ENCODE results near the gene AHRR. TPM values are rescaled to one million over a fixed set of nuclear protein-coding genes. Genes with fewer than 3 reads are reported as not detected.
A peak's percentile ranks its signal among the peaks of the same experiment; 100 is the strongest.

Gene AHRR
- total RNA-seq, 1 donor from 2014 or later: 4.5 TPM

DNA sequence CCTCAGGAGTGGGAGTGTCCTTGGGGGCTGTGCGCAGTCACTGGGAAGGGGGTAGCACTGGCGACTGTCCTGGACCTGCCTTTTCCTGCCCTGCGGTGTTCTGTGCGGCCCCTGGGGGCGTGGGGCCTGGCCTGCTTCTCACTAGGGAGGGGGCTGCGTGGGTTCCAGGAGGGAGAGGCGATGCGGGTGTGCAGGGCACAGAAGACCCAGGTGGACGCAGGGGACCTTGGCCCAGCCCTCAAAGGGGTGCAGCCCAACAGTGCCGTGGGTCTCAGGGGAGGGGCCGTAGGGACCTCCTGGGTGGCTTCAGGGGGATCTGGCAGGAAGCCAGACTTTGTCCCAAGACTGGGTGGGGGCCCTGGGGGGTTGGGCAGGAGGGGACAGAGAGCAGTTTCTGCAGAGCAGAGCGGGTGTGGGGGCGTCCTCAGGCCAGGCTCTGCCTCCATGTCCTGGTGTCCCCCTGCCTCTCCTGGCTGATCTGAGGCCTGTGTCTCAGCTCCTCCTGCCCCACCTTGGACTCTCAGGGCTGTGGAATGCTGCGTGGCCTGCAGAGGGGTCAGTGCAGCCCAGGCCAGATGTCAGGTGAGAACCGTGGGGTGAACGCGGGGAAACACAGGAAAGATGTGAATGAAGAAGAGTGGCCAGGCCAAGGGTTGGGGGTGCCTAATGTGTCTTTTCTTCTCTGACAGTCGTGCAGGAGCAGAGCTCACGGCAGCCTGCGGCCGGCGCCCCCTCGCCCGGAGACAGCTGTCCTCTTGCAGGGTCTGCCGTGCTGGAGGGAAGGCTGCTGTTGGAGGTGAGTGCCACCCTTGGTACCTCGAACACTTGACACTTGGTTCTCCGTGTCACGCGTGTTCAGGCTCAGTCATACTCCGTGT is 54.6 kb downstream of the AHRR start:
- DNase-seq (ENCODE audit: low spot score): peak; percentile 81

DNA sequence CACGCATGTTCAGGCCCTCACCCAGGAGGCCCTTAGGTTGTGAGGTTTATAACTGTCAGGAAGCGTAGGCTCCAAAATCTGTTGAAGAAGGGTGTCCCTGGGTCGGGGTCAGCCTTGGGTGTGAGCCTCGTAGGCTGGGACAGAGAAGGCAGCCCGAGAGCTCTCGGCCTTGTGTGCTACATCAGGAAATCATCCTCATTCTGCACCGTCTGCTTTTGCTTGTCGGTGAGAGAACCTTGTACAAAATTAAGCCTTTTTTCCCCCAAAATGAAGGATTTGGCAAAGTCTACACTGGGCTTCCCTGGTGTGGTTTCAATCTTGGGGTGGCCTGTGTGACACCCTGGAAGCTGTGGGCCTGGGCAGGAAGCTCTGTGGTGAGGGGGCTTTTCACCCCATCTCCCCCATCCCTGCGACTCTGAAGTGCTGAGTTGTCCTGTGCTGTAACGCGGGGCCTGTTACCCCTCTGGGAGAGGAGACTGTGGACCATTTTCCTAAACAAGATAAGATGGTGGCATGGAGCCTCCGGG is 55.3 kb downstream of the AHRR start:
- DNase-seq (ENCODE audit: low spot score): no peak

DNA sequence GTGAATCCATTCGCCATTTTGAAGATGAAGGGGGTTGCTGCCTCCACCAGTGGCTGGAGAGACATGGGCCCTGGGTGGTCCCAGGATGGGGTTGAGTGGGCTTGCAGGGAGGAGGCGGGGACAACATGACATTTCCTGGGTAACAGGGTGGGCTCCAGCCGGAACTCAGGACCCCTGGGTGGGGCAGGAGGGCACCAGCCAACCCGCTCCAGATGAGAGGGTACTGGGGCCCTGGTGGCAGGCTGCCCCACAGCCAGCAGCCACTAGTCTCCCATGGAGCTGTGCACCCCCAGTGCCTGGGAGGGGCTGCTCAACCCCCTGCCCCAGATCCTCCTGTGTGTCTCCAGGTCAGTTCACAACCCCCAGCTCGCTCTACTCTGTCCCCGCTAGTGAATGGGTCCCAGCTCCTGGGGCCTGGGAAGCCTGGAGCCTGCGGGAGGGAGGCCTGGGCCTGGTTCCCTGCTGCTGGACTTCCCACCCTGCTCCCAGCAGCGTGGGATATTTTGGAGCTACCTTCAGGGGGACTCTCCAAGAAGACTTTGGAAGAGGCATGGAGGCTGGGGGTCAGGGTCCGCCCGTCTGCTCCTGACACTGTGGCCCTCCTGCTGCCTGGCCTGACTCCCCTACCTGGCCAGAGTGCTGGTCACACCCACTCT is 55.9 kb downstream of the AHRR start:
- peak; percentile 83 for DNase-seq (ENCODE audit: low spot score)

DNA sequence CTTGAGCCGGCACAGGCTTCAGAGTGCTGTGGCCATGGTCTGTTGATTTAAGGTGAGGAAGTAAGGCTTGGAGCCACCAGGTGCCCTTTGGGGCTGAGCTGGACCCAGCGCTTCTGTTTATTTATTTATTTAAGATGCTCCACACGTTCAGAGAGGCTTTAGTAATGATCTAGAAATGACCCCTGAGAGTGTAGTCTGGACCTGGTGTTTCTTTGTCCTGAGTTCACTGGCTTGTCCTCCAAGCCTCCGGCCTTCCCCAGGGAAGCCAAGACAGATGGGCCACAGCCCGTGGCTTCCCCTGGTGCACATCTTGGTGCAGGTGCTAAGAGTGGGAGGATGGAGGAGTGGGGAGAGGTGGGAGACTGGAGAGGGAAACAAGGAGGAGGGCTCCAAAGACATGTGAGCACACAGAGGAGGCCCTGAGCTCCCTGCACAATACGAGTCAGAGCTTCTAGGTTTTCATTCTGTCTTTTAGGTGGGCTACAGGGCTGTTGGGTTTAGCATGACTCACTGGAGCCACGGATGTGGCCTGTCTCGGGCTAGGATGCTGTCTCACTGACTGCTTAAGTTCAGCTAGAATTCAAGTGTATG is 56.9 kb downstream of the AHRR start:
- peak; percentile 67 for DNase-seq (ENCODE audit: low spot score)

DNA sequence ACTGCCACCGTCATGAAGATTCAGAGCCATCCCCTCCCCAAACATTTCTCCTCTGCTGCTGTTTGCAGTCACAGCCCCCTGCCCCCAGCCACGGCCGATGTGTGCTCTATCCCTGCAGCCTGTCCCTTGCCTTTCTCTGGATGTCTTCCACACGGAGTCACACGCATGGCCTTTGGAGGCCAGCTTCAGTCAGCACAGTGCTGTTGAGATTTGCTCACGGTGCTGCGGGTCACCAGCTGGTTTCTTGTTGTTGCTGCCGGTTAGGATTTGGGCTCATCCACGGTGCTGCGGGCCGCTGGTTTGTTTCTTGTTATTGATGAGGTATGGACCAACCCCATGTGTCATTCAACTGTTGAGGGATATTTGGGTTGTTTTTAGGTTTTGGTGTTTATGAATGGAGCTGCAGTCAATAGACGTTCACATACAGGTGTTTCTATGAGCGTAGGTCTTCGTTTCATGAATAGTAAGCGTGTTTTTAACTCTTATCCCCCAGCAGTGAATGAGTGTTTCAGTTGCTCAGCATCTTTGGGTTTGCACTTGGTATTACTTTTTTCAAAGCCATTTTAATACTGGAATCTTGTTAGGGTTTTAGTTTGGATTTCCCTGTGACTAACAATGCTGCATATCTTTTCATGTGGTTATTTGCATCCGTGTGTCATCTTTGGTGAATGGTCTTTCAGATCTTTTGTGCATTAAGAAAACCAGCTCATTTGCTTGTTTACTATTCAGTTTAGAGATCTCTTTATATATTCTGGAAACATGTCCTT is 57.6 kb downstream of the AHRR start:
- DNase-seq (ENCODE audit: low spot score): peak; percentile 76

DNA sequence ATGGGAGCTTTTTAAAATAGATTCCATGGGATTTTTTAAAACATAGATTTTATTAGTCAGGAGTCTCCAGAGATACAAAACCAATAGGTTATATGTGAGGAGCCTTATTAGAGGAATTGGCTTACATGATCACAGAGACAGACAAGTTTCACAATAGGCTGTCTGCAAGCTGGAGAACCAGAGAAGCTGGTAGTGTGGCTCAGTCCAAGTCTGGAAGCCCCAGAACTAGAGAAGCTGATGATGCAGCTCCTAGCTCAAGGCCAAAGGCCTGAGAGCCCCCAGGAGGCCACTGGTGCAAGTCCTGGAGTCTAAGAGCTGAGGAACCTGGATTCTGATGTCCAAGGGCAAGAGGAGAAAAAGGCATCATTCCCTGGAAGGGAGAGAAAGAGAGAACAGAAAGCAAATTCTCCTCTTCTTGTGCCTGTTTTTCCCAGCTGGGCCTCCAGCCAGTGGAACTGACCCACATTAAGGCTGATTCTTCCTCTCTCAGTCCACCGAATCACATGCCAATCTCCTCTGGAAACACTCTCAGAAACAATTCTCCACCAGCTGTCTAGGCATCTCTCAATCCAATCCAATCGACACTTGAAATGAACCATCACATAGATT is 59.3 kb downstream of the AHRR start:
- peak; percentile 16 for DNase-seq (ENCODE audit: low spot score)

DNA sequence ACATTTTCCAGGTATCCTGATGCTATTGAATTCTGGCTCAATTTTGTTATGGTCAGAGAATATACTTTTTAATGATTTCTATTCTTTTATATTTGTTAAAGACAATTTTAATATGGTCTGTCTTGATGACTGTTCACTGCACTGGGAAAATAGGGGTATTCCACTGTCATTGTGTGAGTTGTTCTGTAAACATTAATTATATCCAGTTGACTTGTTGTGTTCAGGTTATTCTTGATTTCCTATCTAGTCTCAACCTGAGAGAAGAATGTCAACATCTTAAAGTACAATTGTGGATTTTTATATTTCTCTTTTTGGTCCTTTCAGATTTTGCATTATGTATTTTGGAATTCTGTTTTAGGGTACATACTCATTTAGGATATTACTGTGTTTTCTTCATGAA is 61.6 kb downstream of the AHRR start:
- DNase-seq (ENCODE audit: low spot score): no peak

DNA sequence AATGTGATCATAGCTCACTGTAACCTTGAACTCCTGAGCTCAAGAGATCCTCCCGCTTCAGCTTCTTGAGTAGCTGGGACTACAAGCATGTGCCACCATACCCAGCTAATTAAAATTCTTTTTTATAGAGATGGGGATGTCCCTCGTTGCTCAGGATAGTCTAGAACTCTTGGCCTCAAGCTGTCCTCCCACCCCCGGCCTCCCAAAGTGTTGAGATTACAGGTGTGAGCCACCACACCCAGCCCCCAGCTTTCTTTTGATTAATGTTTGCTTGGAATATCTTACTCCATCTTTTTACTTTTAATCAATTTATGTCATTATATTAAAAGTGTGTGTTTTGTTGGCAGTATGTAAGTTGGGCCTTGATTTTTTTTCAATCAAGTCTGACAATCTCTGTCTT is 62.1 kb downstream of the AHRR start:
- DNase-seq (ENCODE audit: low spot score): peak; percentile 37

DNA sequence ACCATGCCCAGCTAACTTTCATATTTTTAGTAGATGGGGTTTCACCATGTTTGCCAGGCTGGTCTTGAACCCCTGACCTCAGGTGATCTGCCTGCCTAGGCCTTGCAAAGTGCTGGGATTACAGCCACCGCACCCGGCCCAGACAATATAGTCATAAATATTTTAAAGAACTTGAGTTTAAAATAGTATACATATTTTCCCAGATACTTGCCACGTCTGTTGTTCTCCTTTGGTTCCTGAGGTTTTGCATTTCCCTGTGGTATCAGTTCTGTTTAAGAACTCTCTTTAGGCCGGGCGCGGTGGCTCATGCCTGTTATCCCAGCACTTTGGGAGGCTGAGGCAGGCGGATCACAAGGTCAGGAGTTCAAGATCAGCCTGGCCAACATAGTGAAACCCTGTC is 63.1 kb downstream of the AHRR start:
- peak; percentile 62 for DNase-seq (ENCODE audit: low spot score)

DNA sequence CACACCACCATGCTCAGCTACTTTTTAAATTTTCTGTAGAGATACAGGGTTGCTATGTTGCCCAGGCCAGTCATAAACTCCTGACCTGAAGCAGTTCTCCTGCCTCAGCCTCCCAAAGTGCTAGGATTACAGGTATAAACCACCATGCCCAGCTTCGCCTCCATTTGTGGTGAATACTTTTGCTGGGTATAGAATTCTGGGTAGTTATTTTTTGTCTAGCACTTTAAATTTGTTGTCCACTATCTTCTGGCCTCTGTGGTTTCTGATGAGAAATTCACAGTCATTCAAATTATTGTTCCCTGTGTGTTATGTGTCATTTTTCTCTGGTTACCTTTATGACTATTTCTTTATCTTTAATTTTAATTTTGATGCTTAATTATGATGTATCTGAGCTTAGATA is 63.8 kb downstream of the AHRR start:
- peak; percentile 16 for DNase-seq (ENCODE audit: low spot score)

DNA sequence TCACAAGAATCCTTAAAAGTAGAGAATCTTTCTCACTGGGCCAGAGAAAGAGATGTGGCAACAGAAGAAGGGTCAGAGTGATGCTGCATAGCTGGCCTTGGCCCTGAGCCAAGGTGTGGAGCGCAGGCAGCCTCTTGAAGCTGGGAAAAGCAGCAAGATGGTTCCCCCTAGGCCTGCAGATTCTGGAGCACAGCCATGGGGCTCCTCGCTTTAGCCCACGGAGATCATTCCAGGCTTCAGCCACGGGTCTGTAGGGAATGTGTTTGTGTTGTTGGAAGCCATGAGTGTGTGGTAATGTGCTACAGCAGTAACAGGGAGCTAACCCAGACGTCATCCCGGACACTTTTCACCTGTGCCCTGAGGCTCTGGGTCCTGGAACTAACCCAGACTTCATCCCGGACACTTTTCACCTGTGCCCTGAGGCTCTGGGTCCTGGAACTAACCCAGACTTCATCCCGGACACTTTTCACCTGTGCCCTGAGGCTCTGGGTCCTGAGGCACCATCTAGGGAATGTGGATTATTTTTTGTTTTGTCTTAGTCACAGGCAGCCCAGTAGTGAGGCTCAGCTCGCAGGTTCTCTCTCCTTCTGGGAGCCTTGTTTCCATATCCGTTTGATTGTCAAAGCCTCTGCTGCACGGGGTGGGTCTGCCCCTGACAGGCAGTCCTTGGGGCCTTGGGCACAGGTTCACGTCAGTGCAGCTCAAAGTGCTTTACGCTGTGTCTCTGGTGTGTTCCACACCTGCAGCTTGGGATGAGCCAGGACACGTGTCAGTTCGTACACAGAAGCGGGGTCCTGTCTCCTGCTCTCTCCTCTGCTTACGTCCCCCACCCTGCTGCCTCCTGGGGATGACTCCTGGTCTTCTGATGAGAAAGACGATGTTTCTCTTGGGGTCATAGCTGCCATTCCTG is 65.2 kb downstream of the AHRR start:
- DNase-seq (ENCODE audit: low spot score): peak; percentile 64

DNA sequence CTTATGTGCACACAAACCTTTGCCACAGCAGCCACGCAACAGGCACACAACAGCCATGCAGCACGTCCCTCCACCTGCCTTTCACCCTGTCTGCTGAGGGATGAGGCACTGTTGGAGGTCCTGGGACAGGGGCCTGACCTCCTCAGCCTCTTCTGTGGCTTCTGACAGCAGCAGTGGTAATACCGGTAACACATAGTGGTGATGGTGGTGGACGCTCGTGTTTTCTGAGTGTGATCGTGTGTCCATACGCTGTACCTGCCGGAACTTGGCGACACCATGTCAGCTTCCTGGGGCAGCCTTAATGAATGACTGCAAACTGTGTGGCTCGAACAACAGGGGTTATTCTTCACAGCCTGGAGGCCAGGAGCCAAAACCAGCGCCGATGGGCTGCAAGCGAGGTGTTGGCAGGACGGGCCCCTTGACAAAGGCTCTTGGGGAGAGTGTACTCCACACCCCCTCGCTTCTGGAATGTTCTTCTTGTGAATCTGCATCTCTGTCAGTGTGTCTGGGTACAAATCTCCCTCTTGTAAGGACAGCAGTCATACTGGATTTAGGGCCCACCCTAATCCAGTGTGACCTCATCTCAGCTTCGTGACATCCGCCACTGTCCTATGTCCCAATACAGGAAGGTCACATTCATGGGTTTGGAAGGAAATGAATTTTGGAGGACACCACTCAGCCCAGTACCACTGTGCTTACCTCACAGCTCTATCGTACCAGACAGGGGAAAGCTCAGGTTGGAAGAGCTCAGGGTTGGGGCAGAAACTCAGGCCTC is 66.2 kb downstream of the AHRR start:
- peak; percentile 80 for DNase-seq (ENCODE audit: low spot score)

DNA sequence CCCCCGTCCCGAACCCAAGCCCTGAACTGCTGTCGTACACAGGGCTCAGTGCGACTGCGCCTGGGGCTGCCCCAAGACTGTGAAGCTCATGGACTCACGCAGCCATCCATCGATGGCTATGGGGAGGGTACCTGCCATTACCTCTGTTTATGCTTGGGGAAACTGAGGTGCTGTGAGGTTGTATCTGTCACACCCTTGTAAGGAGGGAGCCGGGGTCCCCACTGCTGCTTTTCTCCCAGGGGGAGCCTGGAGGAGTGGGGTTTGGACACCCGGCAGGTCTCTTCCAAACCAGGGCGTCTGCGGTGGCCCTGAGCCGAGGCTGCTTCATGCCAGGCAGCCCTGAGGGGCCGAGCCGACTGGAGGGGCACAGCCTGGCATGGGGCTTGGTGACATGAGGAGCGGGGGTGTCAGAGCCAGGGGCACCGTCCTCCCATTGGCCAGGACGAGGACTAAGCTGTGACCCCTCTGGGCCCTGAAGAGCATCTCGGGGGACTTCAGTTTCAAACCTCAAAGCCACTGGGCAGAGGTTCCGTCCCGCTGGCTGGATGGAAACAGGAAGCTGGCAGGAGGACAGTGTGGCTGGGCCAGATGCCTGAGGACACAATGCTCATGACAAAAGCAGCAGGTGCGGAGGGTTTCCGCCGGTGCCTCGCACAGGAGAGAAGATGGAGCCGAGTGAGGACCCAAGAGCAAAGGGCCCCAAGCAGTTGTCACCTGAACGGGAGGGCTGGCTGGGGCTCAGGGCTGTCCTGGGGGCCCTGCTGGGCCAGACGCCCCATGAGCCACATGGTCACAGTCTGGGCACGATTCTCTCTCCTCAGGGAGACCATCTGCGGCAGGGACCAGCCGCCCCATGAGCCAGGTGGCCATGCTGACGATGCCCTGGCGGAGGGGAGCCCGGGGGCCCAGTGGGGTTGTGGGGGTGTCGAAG is 67.0 kb downstream of the AHRR start:
- DNase-seq (ENCODE audit: low spot score): peak; percentile 78

DNA sequence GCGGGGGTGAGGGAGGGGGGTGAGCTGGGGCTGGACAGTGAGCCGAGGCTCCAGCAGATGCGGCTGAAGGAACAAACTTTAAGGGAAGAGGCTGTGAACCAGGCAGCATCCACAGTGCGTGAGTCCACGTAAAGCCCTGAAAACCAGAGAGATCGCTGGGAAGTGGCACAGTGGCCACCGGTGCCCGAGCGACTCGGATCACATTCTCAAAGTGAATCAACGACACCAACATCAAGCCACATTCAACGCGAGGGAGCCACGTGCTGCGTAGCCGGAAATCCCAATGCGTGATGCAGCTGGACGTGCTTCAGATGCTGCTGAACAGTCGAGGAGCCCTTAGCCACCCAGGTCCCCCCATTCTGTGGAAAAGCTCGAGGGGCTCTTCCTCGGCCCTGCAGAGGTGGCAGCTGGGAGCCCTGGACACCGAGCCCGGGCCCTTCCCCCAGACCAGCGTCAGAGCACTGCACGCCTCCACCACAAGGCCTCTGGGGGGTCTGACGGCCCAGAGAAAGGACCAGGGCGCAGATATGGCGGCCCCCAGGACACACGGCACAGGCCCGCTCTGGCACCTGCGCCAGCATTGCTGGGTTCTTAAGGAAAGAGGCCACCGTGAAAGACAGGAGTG is 67.8 kb downstream of the AHRR start:
- DNase-seq (ENCODE audit: low spot score): peak; percentile 88

DNA sequence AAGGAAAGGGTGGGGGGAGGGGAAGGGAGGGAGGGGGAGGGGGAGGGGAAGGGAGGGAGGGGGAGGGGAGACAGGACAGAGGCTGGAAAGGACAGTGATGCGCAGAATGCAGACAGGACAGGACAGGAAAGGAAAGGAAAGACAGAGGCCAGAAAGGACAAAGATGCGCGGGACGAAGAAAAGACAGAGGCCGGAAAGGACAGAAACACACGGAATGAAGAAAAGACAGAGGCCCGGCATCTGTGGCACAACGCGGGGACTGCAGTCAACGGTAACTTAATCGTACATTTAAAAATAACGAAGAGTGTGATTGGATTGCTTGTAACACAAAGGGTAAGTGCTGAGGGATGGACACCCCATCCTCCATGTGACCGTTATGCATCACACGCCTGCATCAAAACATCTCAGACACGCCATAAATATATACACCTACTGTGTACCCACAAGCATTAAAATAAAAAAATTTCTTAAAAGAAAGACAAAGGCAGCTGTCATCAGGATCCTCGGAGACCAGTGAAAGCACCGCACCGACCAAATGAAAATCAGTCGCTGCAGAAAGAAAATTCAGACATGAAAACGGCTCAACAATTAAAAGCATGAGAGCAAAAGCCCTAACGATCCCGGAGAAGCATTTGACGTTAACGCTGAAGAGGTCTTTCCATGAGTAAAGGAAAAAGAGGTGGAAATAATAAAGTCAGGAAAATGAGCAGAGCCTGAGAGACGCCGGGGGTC is 68.5 kb downstream of the AHRR start:
- no peak for DNase-seq (ENCODE audit: low spot score)

DNA sequence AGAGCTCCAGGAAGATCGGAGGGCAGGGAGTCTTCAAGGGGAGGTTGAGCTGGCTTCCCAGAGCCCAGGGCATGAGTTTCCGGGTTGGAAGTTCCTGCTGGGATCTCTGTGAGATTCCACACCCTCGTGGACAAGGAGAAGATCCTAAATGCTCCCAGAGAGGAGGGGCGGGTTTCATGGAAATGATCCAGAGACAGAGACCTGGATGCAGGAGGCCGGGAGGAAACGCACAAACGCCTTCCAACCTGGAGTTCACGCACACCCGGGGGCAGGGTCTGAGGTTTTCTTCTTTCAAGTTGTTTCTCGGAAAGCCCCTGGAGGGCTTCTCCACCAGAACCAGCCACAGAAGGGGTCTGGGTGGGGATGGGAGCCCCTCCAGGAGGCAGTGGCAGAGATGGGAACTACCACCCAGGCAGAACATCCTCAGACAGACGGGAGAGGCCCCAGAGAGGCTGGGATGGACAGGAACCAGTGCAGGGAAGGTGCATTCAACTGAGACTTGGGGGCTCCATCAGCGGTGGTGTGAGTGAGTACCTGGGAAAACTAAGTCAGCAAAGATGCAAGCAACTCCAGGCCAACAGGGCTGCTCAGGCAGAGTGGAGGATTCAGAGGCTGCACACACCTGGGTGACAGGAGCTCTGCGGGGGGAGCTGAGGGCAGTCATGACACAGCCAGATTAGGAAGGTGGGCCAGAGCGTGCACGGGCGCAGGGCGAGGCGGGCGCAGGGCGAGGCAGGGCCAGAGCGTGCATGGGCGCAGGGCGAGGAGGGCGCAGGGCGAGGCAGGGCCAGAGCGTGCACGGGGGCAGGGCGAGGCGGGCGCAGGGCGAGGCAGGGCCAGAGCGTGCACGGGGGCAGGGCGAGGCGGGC is 69.3 kb downstream of the AHRR start:
- peak; percentile 85 for DNase-seq (ENCODE audit: low spot score)
